ENCODE results near the gene NACA. TPM values are rescaled to one million over a fixed set of nuclear protein-coding genes. Genes with fewer than 3 reads are reported as not detected.

Gene NACA
- total RNA-seq, 1 experiment from 2014 or later = 896 TPM

GRCh38 chr12:56716933-56717880, 7.9 kb downstream of the NACA start:
- ChIA-PET RAD21 (ENCODE audit: low non-redundant PET in 1 of 2, low total read pairs in 2 of 2, uncharacterized antibody in 2 of 2, unreplicated experiment in 2 of 2) (interaction anchor here in 1 of 2 experiments (0.7 kb wide), 1 partner anchor 106 kb away, joined by 3 read pairs; no protein-coding TSS in a partner anchor), POLR2A (interaction anchor here (0.8 to 2.5 kb wide), 3 partner anchors 9 to 97 kb away, joined by 4 to 13 read pairs (median 6); partner anchors contain the start of genes NACA and PTGES3), CTCF (no interaction called here)
- intact Hi-C loops (cut with micrococcal nuclease) = no loop called here
- peaks cover 60 to 77% of the 10 kb centered on the region in 2 experiments for H3K36me3 ChIP-seq (ENCODE audit: control insufficient read depth in 1 of 2, insufficient read depth in 2 of 2, low read length in 2 of 2)
- TF ChIP-seq POLR2AphosphoS5 (IDR thresholded peaks at IDR 0.05; ENCODE audit: low read depth, low read length) (no peak), REST (IDR thresholded peaks at IDR 0.05; ENCODE audit: low read depth) (no peak), CTCF (IDR thresholded peaks at IDR 0.05 in 2 of 3, conservative IDR thresholded peaks at IDR 0.05 in 1 of 3; ENCODE audit: borderline replicate concordance in 1 of 3, insufficient read depth in 1 of 3, low read depth in 2 of 3, low read length in 2 of 3) (no peak), YY1 (IDR thresholded peaks at IDR 0.05; ENCODE audit: extremely low read depth, insufficient replicate concordance, low read depth, low read length) (no peak), EZH2phosphoT487 (IDR thresholded peaks at IDR 0.05; ENCODE audit: borderline replicate concordance) (no peak), CBX3 (IDR thresholded peaks at IDR 0.05; ENCODE audit: low read depth) (no peak), ATF3 (IDR thresholded peaks at IDR 0.05) (no peak), MAX (IDR thresholded peaks at IDR 0.05) (no peak), ELF1 (IDR thresholded peaks at IDR 0.05; ENCODE audit: borderline replicate concordance, low read depth) (no peak), EGR1 (IDR thresholded peaks at IDR 0.05; ENCODE audit: low read depth) (no peak), POLR2A (IDR thresholded peaks at IDR 0.05; ENCODE audit: borderline replicate concordance, extremely low read depth, insufficient read depth, insufficient read length) (no peak), ZFX (IDR thresholded peaks at IDR 0.05) (no peak), RAD21 (IDR thresholded peaks at IDR 0.05; ENCODE audit: low read depth) (no peak), ZNF274 (IDR thresholded peaks at IDR 0.05; ENCODE audit: low read depth, low read length) (no peak), SRF (IDR thresholded peaks at IDR 0.05; ENCODE audit: low read depth) (no peak), ZBTB33 (IDR thresholded peaks at IDR 0.05; ENCODE audit: extremely low read depth, insufficient replicate concordance, low read length) (no peak)
- H3K4me1 ChIP-seq (ENCODE audit: control insufficient read depth in 1 of 2, insufficient read depth in 2 of 2, low read length in 2 of 2) = peaks cover 9 to 14% of the 10 kb centered on the region in 2 experiments; a peak in 3 of 4 replicates
- no peaks in the 10 kb centered on the region for H3K27me3 ChIP-seq (ENCODE audit: insufficient read depth, low read length)
- no peak overlapping the region for H3K9ac ChIP-seq (ENCODE audit: low read length)
- no peaks in the 10 kb centered on the region for H3K9me2 ChIP-seq (ENCODE audit: insufficient read depth)
- DNase-seq (ENCODE audit: low read depth, low spot score) = no peak
- H3K27ac ChIP-seq (ENCODE audit: low read depth, low read length) = no peak overlapping the region
- H3K4me3 ChIP-seq (replicated peaks in 1 of 2; ENCODE audit: low read depth in 1 of 2, low read length in 2 of 2) = no peak overlapping the region
- no peaks in the 10 kb centered on the region for H3K9me3 ChIP-seq (ENCODE audit: control insufficient read depth in 1 of 2, insufficient read depth in 1 of 2, low read depth in 1 of 2, low read length in 2 of 2)
- ATAC-seq = no peak
- H4K20me1 ChIP-seq (ENCODE audit: insufficient read depth) = peaks cover 66% of the 10 kb centered on the region; the same call in 1 of the 2 replicates
- no peak overlapping the region for H2AFZ ChIP-seq (ENCODE audit: low read depth, low read length, poor library complexity, severe bottlenecking)
- no peak overlapping the region for H3K4me2 ChIP-seq (ENCODE audit: low read length)
- no TSS peak for BruUV-seq (replicated peaks)
- peaks cover 87% of the 10 kb centered on the region for H3K79me2 ChIP-seq (ENCODE audit: insufficient read depth, low read length)

Data from HCT116 (cell line).